ENCODE data around the gene FANCC.

GRCh38 chr9:95357316-95357715 lies 39.8 kb upstream of the FANCC start:
- TF ChIP-seq YY1 (IDR thresholded peaks at IDR 0.05) (no peak), CTCF (IDR thresholded peaks at IDR 0.05; ENCODE audit: low read depth, low read length, missing input control) (no peak)

Measured in liver (tissue), 2 donors.